ENCODE results near the gene ALK.

DNA sequence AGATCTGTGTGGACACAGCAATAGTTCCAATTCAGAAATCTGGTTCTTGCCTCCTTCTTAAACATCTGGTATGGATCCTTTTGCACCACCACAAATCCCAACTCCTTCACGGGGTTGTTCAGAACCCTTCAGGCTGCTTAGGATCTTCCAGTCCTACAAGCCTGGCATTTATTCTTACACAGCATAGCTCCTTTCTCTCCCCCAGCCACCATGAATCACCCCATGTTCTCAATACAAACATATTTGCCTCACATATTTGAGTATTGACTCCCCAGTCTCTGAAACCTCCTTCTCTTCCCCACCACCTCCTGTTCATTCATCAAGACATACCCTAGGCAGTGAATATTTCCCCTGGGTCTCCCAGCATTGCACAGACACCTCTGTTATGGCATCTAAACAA is 155.2 kb downstream of the ALK start:
- TF ChIP-seq EZH2 (IDR thresholded peaks at IDR 0.05; ENCODE audit: borderline replicate concordance, insufficient read depth, low read depth, low read length, poor library complexity, severe bottlenecking), result no peak
- TF ChIP-seq, protein P1, sequence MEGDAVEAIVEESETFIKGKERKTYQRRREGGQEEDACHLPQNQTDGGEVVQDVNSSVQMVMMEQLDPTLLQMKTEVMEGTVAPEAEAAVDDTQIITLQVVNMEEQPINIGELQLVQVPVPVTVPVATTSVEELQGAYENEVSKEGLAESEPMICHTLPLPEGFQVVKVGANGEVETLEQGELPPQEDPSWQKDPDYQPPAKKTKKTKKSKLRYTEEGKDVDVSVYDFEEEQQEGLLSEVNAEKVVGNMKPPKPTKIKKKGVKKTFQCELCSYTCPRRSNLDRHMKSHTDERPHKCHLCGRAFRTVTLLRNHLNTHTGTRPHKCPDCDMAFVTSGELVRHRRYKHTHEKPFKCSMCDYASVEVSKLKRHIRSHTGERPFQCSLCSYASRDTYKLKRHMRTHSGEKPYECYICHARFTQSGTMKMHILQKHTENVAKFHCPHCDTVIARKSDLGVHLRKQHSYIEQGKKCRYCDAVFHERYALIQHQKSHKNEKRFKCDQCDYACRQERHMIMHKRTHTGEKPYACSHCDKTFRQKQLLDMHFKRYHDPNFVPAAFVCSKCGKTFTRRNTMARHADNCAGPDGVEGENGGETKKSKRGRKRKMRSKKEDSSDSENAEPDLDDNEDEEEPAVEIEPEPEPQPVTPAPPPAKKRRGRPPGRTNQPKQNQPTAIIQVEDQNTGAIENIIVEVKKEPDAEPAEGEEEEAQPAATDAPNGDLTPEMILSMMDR (IDR thresholded peaks at IDR 0.05), result no peak
